Osteocyte (in vitro differentiated cells): ENCODE measurements around the gene HSPA8. TPM values are rescaled to one million over a fixed set of nuclear protein-coding genes. Genes with fewer than 3 reads are reported as not detected.
A peak's percentile ranks its signal among the peaks of the same experiment; 100 is the strongest.
"Not testable (repeated sequence)": the region's sequence is repeated elsewhere in the genome, so short reads cannot be mapped to it uniquely, and the experiment has no call there.

Source experiments
- DNase-seq: peaks from one replicate; pipeline ENCODE4 v3.0.0; 2021; ENCODE audit warnings: mixed read lengths; ENCODE audit not compliant: unreplicated experiment; ENCODE audit errors: extremely low spot score
- H3K27ac Mint-ChIP-seq: one replicate; pipeline ENCODE4 v1.8.0; 2021; ENCODE audit warnings: mild to moderate bottlenecking, mixed read lengths; ENCODE audit not compliant: unreplicated experiment
- H3K27me3 Mint-ChIP-seq: one replicate; pipeline ENCODE4 v1.8.0; 2021; ENCODE audit warnings: mixed read lengths; ENCODE audit not compliant: unreplicated experiment
- H3K36me3 Mint-ChIP-seq: one replicate; pipeline ENCODE4 v1.8.0; 2021; ENCODE audit warnings: mixed read lengths; ENCODE audit not compliant: unreplicated experiment
- H3K4me1 Mint-ChIP-seq: one replicate; pipeline ENCODE4 v1.8.0; 2021; ENCODE audit warnings: mixed read lengths; ENCODE audit not compliant: unreplicated experiment
- H3K4me3 Mint-ChIP-seq: one replicate; pipeline ENCODE4 v1.8.0; 2021; ENCODE audit warnings: mild to moderate bottlenecking, moderate library complexity, mixed read lengths; ENCODE audit not compliant: unreplicated experiment
- H3K9me3 Mint-ChIP-seq: one replicate; pipeline ENCODE4 v1.8.0; 2021; ENCODE audit warnings: mixed read lengths; ENCODE audit not compliant: unreplicated experiment
- total RNA-seq: library from RNA; stranded (reverse); gene quantifications from 2 replicates; pipeline ENCODE4 v1.2.1, GENCODE V29; 2021
- TF ChIP-seq, protein P1 (sequence below): fragments of 200-600 bp; sonication (generic); IDR thresholded peaks from 2 replicates; pipeline ENCODE4 v1.5.0; 2021; ENCODE audit warnings: antibody characterized with exemption, mild to moderate bottlenecking, moderate library complexity

Gene HSPA8
- total RNA-seq, 1 donor from 2014 or later, result 1,095 TPM

GRCh38 chr11:123103326-123103980, 41.5 kb upstream of the HSPA8 start:
- TF ChIP-seq, protein P1, sequence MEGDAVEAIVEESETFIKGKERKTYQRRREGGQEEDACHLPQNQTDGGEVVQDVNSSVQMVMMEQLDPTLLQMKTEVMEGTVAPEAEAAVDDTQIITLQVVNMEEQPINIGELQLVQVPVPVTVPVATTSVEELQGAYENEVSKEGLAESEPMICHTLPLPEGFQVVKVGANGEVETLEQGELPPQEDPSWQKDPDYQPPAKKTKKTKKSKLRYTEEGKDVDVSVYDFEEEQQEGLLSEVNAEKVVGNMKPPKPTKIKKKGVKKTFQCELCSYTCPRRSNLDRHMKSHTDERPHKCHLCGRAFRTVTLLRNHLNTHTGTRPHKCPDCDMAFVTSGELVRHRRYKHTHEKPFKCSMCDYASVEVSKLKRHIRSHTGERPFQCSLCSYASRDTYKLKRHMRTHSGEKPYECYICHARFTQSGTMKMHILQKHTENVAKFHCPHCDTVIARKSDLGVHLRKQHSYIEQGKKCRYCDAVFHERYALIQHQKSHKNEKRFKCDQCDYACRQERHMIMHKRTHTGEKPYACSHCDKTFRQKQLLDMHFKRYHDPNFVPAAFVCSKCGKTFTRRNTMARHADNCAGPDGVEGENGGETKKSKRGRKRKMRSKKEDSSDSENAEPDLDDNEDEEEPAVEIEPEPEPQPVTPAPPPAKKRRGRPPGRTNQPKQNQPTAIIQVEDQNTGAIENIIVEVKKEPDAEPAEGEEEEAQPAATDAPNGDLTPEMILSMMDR, result peak; percentile 83
- Mint-ChIP-seq H3K36me3 (peaks cover 2% of the 10 kb centered on the region), H3K27ac (no peak overlapping the region), H3K4me1 (peaks cover 15% of the 10 kb centered on the region), H3K9me3 (no peaks in the 10 kb centered on the region), H3K4me3 (no peak overlapping the region), H3K27me3 (no peaks in the 10 kb centered on the region)
- no peak for DNase-seq

- no peak overlapping the region for H3K27ac Mint-ChIP-seq
- no peak overlapping the region for H3K4me3 Mint-ChIP-seq
- no peak for DNase-seq
- no peaks in the 10 kb centered on the region for H3K27me3 Mint-ChIP-seq
- H3K36me3 Mint-ChIP-seq, result peaks cover 3% of the 10 kb centered on the region
- TF ChIP-seq, protein P1, result no peak
- H3K9me3 Mint-ChIP-seq, result no peaks in the 10 kb centered on the region
- H3K4me1 Mint-ChIP-seq, result peaks cover 15% of the 10 kb centered on the region
Observed at GRCh38 chr11:123100379-123101085, 38.6 kb upstream of the HSPA8 start.

DNA sequence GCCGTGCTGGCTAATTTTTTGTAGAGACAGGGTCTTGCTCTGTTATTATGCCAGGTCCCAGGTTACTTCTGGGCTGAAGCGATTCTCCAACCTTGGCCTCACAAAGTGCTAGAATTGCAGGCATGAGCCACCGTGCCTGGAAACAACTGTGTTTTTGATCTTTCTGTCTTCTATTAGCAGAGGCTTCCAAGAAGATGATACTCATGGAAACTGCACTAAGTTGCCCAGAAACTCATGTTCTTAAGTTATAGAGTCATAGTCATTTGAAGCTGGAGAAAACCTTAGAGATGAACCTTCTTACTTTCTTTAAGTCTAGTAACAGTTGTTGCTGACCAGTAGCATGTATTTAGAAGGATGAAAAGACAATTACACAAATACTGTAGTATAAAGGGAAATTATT, 37.1 kb upstream of the HSPA8 start:
- no peak overlapping the region for H3K4me3 Mint-ChIP-seq
- H3K27ac Mint-ChIP-seq, result no peak overlapping the region

GRCh38 chr11:123093739-123094138, 31.8 kb upstream of the HSPA8 start:
- no peak overlapping the region for H3K4me3 Mint-ChIP-seq
- no peaks in the 10 kb centered on the region for H3K9me3 Mint-ChIP-seq
- H3K4me1 Mint-ChIP-seq, result no peaks in the 10 kb centered on the region
- H3K27me3 Mint-ChIP-seq, result no peaks in the 10 kb centered on the region
- TF ChIP-seq, protein P1, result no peak
- peaks cover 3% of the 10 kb centered on the region for H3K36me3 Mint-ChIP-seq
- no peak overlapping the region for H3K27ac Mint-ChIP-seq
- DNase-seq, result no peak

More for the DNA sequence above, 37.1 kb upstream of the HSPA8 start:
- H3K36me3 Mint-ChIP-seq, result peaks cover 3% of the 10 kb centered on the region
- no peaks in the 10 kb centered on the region for H3K27me3 Mint-ChIP-seq
- TF ChIP-seq, protein P1, result no peak
- DNase-seq, result no peak
- H3K9me3 Mint-ChIP-seq, result no peaks in the 10 kb centered on the region
- peaks cover 15% of the 10 kb centered on the region for H3K4me1 Mint-ChIP-seq

- TF ChIP-seq, protein P1, result no peak
- H3K27ac Mint-ChIP-seq, result no peak overlapping the region
- no peak overlapping the region for H3K4me3 Mint-ChIP-seq
- H3K27me3 Mint-ChIP-seq, result no peaks in the 10 kb centered on the region
- no peak for DNase-seq
- H3K36me3 Mint-ChIP-seq, result no peaks in the 10 kb centered on the region
- H3K4me1 Mint-ChIP-seq, result no peaks in the 10 kb centered on the region
- H3K9me3 Mint-ChIP-seq, result no peaks in the 10 kb centered on the region
Observed at GRCh38 chr11:123091506-123091905, 29.6 kb upstream of the HSPA8 start.

DNA sequence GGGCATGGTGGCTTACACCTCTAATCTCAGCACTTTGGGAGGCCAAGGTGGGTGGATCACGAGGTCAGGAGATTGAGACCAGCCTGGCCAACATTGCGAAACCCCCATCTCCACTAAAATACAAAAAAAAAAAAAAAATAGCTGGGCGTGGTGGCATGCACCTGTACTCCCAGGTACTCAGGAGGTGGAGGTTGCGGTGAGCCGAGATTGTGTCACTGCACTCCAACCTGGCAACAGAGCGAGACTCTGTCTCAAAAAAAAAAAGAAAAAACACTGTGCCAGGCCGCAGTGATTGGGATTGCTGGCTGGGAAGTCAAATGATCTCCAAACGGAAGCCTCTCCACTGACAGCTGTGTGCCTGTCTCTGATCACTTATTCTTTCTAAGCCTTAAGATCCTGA, 28.2 kb upstream of the HSPA8 start:
- not testable (repeated sequence) for H3K9me3 Mint-ChIP-seq, H3K4me3 Mint-ChIP-seq, H3K27me3 Mint-ChIP-seq, H3K27ac Mint-ChIP-seq, H3K4me1 Mint-ChIP-seq, H3K36me3 Mint-ChIP-seq, DNase-seq

- H3K27me3 Mint-ChIP-seq, DNase-seq, H3K36me3 Mint-ChIP-seq, H3K4me3 Mint-ChIP-seq, H3K9me3 Mint-ChIP-seq, H3K4me1 Mint-ChIP-seq, H3K27ac Mint-ChIP-seq: not testable (repeated sequence)
Observed at GRCh38 chr11:123088896-123089295, 27.0 kb upstream of the HSPA8 start.
